Measurements from ENCODE around the gene BUB1B. TPM values are rescaled to one million over a fixed set of nuclear protein-coding genes. Genes with fewer than 3 reads are reported as not detected.
"Not testable (repeated sequence)": the region's sequence is repeated elsewhere in the genome, so short reads cannot be mapped to it uniquely, and the experiment has no call there.

The BUB1B gene
- total RNA-seq, 1 experiment from 2014 or later, result 87.4 TPM

- Histone ChIP-seq H3K36me3 (replicated peaks; ENCODE audit: control insufficient read depth, insufficient read depth, low read length) (no peaks in the 10 kb centered on the region), H3K4me3 (ENCODE audit: insufficient read depth, low read depth, low read length) (no peak overlapping the region), H3K27me3 (ENCODE audit: control insufficient read depth, insufficient read depth, low read length) (no peaks in the 10 kb centered on the region; the same call in 1 of the 2 replicates)
- DNase-seq, result no peak
Measured at GRCh38 chr15:40128766-40129660, 31.9 kb upstream of the BUB1B start.

- Histone ChIP-seq H3K4me3 (ENCODE audit: insufficient read depth, low read depth, low read length) (no peak overlapping the region), H3K36me3 (replicated peaks; ENCODE audit: control insufficient read depth, insufficient read depth, low read length) (no peaks in the 10 kb centered on the region), H3K27me3 (ENCODE audit: control insufficient read depth, insufficient read depth, low read length) (no peaks in the 10 kb centered on the region; the same call in 1 of the 2 replicates)
- no peak for DNase-seq
Measured at GRCh38 chr15:40130118-40130517, 30.8 kb upstream of the BUB1B start.

GRCh38 chr15:40130799-40131502, 29.9 kb upstream of the BUB1B start:
- Histone ChIP-seq H3K36me3 (replicated peaks; ENCODE audit: control insufficient read depth, insufficient read depth, low read length) (no peaks in the 10 kb centered on the region), H3K4me3 (ENCODE audit: insufficient read depth, low read depth, low read length) (no peak overlapping the region), H3K27me3 (ENCODE audit: control insufficient read depth, insufficient read depth, low read length) (no peaks in the 10 kb centered on the region; the same call in 1 of the 2 replicates)
- DNase-seq, result no peak

GRCh38 chr15:40133544-40133943, 27.3 kb upstream of the BUB1B start:
- no peak overlapping the region for H3K4me3 ChIP-seq (ENCODE audit: insufficient read depth, low read depth, low read length)
- DNase-seq, result no peak
- H3K27me3 ChIP-seq (ENCODE audit: control insufficient read depth, insufficient read depth, low read length), result no peaks in the 10 kb centered on the region; the same call in 1 of the 2 replicates
- no peaks in the 10 kb centered on the region for H3K36me3 ChIP-seq (replicated peaks; ENCODE audit: control insufficient read depth, insufficient read depth, low read length)

GRCh38 chr15:40134885-40135284, 26.0 kb upstream of the BUB1B start:
- no peaks in the 10 kb centered on the region for H3K36me3 ChIP-seq (replicated peaks; ENCODE audit: control insufficient read depth, insufficient read depth, low read length)

GRCh38 chr15:40135846-40136450, 24.9 kb upstream of the BUB1B start:
- H3K27me3 ChIP-seq (ENCODE audit: control insufficient read depth, insufficient read depth, low read length); H3K4me3 ChIP-seq (ENCODE audit: insufficient read depth, low read depth, low read length); H3K36me3 ChIP-seq (replicated peaks; ENCODE audit: control insufficient read depth, insufficient read depth, low read length); DNase-seq: not testable (repeated sequence)

More at GRCh38 chr15:40134885-40135284, 26.0 kb upstream of the BUB1B start:
- Histone ChIP-seq H3K4me3 (ENCODE audit: insufficient read depth, low read depth, low read length) (no peak overlapping the region), H3K27me3 (ENCODE audit: control insufficient read depth, insufficient read depth, low read length) (no peaks in the 10 kb centered on the region; the same call in 1 of the 2 replicates)
- DNase-seq, result no peak

GRCh38 chr15:40136470-40137302, 24.2 kb upstream of the BUB1B start:
- H3K36me3 ChIP-seq (replicated peaks; ENCODE audit: control insufficient read depth, insufficient read depth, low read length), result no peaks in the 10 kb centered on the region
- DNase-seq, result no peak
- no peaks in the 10 kb centered on the region for H3K27me3 ChIP-seq (ENCODE audit: control insufficient read depth, insufficient read depth, low read length)
- H3K4me3 ChIP-seq (ENCODE audit: insufficient read depth, low read depth, low read length), result no peak overlapping the region

- Histone ChIP-seq H3K36me3 (replicated peaks; ENCODE audit: control insufficient read depth, insufficient read depth, low read length) (no peaks in the 10 kb centered on the region), H3K4me3 (ENCODE audit: insufficient read depth, low read depth, low read length) (no peak overlapping the region), H3K27me3 (ENCODE audit: control insufficient read depth, insufficient read depth, low read length) (no peaks in the 10 kb centered on the region)
- DNase-seq, result peak; percentile 65
Measured at GRCh38 chr15:40137303-40138200, 23.3 kb upstream of the BUB1B start.

GRCh38 chr15:40138201-40138570, 22.7 kb upstream of the BUB1B start:
- not testable (repeated sequence) for H3K36me3 ChIP-seq (replicated peaks; ENCODE audit: control insufficient read depth, insufficient read depth, low read length); H3K27me3 ChIP-seq (ENCODE audit: control insufficient read depth, insufficient read depth, low read length); H3K4me3 ChIP-seq (ENCODE audit: insufficient read depth, low read depth, low read length); DNase-seq

- DNase-seq, result no peak
- no peak overlapping the region for H3K4me3 ChIP-seq (ENCODE audit: insufficient read depth, low read depth, low read length)
- H3K27me3 ChIP-seq (ENCODE audit: control insufficient read depth, insufficient read depth, low read length), result no peaks in the 10 kb centered on the region
- no peaks in the 10 kb centered on the region for H3K36me3 ChIP-seq (replicated peaks; ENCODE audit: control insufficient read depth, insufficient read depth, low read length)
Measured at GRCh38 chr15:40142428-40142827, 18.4 kb upstream of the BUB1B start.

- no peaks in the 10 kb centered on the region for H3K27me3 ChIP-seq (ENCODE audit: control insufficient read depth, insufficient read depth, low read length)
- H3K36me3 ChIP-seq (replicated peaks; ENCODE audit: control insufficient read depth, insufficient read depth, low read length), result no peaks in the 10 kb centered on the region
- no peak overlapping the region for H3K4me3 ChIP-seq (ENCODE audit: insufficient read depth, low read depth, low read length)
- DNase-seq, result no peak
Measured at GRCh38 chr15:40146037-40146436, 14.8 kb upstream of the BUB1B start.

- Histone ChIP-seq H3K27me3 (ENCODE audit: control insufficient read depth, insufficient read depth, low read length) (no peaks in the 10 kb centered on the region), H3K36me3 (replicated peaks; ENCODE audit: control insufficient read depth, insufficient read depth, low read length) (no peaks in the 10 kb centered on the region), H3K4me3 (ENCODE audit: insufficient read depth, low read depth, low read length) (no peak overlapping the region)
- no peak for DNase-seq
Measured at GRCh38 chr15:40149339-40149738, 11.5 kb upstream of the BUB1B start.

- Histone ChIP-seq H3K36me3 (replicated peaks; ENCODE audit: control insufficient read depth, insufficient read depth, low read length) (no peaks in the 10 kb centered on the region), H3K27me3 (ENCODE audit: control insufficient read depth, insufficient read depth, low read length) (no peaks in the 10 kb centered on the region), H3K4me3 (ENCODE audit: insufficient read depth, low read depth, low read length) (no peak overlapping the region)
- DNase-seq, result no peak
Measured at GRCh38 chr15:40150163-40150925, 10.5 kb upstream of the BUB1B start.
